H1 (cell line): ENCODE results near the gene RASSF5. TPM values are rescaled to one million over a fixed set of nuclear protein-coding genes. Genes with fewer than 3 reads are reported as not detected.

Experiments used
- CTCF ChIA-PET: fragments of 300-600 bp; sonication (Branson Sonifier 250); formaldehyde crosslinking; loops from one replicate; lab custom pipeline; 2021; ENCODE audit not compliant: partially characterized antibody; lab: Charles Lee
- POLR2A ChIA-PET: fragments of 300-600 bp; sonication (Branson Sonifier 250); formaldehyde crosslinking; loops from one replicate; lab custom pipeline; 2021; ENCODE audit warnings: inconsistent platforms; ENCODE audit not compliant: partially characterized antibody; lab: Charles Lee
- DNase-seq, 2 experiments: peaks; one replicate each; pipeline versions ENCODE4 v3.0.0 to v3.0.0-alpha.2; 2010 to 2022; ENCODE audit warnings: low spot score in 2 of 2, low read depth in 1 of 2, mixed read lengths in 1 of 2
- FAIRE-seq: peaks from 2 replicates; lab custom pipeline; 2011; peaks lifted over from hg19 to GRCh38; lab: Jason Lieb, UNC
- H2AFZ ChIP-seq: 2 replicates; pipeline ENCODE4 v1.8.1; 2012; ENCODE audit warnings: low read length, inconsistent platforms
- H2AK5ac ChIP-seq: 2 replicates; pipeline ENCODE4 v1.6.1; 2013; ENCODE audit warnings: low read depth, low read length
- H2BK120ac ChIP-seq: replicated peaks from 2 replicates; pipeline ENCODE3; 2013; ENCODE audit warnings: low read depth, low read length, inconsistent platforms
- H2BK12ac ChIP-seq: 2 replicates; pipeline ENCODE4 v1.6.1; 2013; ENCODE audit warnings: low read depth, low read length
- H2BK15ac ChIP-seq: 2 replicates; pipeline ENCODE4 v1.6.1; 2013; ENCODE audit warnings: low read length
- H2BK20ac ChIP-seq: 2 replicates; pipeline ENCODE4 v1.6.1; 2013; ENCODE audit warnings: low read length
- H2BK5ac ChIP-seq: 2 replicates; pipeline ENCODE4 v1.6.1; 2013; ENCODE audit warnings: low read depth, low read length
- H3K14ac ChIP-seq: 2 replicates; pipeline ENCODE4 v1.6.1; 2013; ENCODE audit warnings: inconsistent platforms; ENCODE audit not compliant: insufficient read length
- H3K18ac ChIP-seq: 2 replicates; pipeline ENCODE4 v1.6.1; 2013; ENCODE audit warnings: low read length; ENCODE audit errors: extremely low read depth
- H3K23ac ChIP-seq: 2 replicates; pipeline ENCODE4 v1.6.1; 2013; ENCODE audit warnings: inconsistent platforms; ENCODE audit not compliant: insufficient read length
- H3K23me2 ChIP-seq: 2 replicates; pipeline ENCODE4 v1.6.1; 2013; ENCODE audit warnings: low read depth, low read length
- H3K27ac ChIP-seq: 2 replicates; pipeline ENCODE4 v1.6.1; 2011; ENCODE audit warnings: low read depth, low read length, inconsistent platforms
- H3K27me3 ChIP-seq, 4 experiments: replicated peaks in 1 of 4; 1 replicate in 1 of 4; 2 replicates in 3 of 4; pipeline versions ENCODE4 v1.6.1 to v1.8.1; 2011 to 2013; ENCODE audit warnings: low read length in 3 of 4, mild to moderate bottlenecking in 3 of 4, inconsistent platforms in 2 of 4, mixed read lengths in 2 of 4, moderate library complexity in 1 of 4; ENCODE audit not compliant: control insufficient read depth in 3 of 4, insufficient read depth in 3 of 4; ENCODE audit errors: extremely low read depth in 1 of 4
- H3K36me3 ChIP-seq, 4 experiments: 2 replicates each; pipeline versions ENCODE4 v1.6.1 to v1.8.1; 2011 to 2013; ENCODE audit warnings: mild to moderate bottlenecking in 4 of 4, low read length in 3 of 4, moderate library complexity in 2 of 4, control low read depth in 1 of 4, inconsistent platforms in 1 of 4; ENCODE audit not compliant: insufficient read depth in 4 of 4, control insufficient read depth in 2 of 4
- H3K4ac ChIP-seq: replicated peaks from 2 replicates; pipeline ENCODE3; 2013; ENCODE audit warnings: low read length, low read depth, mixed read lengths, inconsistent platforms; ENCODE audit not compliant: insufficient read length
- H3K4me1 ChIP-seq, 4 experiments: replicated peaks in 1 of 4; 1 replicate in 1 of 4; 2 replicates in 3 of 4; pipeline versions ENCODE4 v1.6.1 to v1.8.1; 2011 to 2013; ENCODE audit warnings: low read length in 3 of 4, inconsistent platforms in 2 of 4, mixed read lengths in 1 of 4; ENCODE audit not compliant: insufficient read depth in 4 of 4, control insufficient read depth in 3 of 4
- H3K4me2 ChIP-seq, 2 experiments: 2 replicates each; pipeline versions ENCODE4 v1.6.1 to v1.8.1; 2011 to 2013; ENCODE audit warnings: low read depth in 2 of 2, low read length in 2 of 2, control low read depth in 1 of 2, inconsistent platforms in 1 of 2, mild to moderate bottlenecking in 1 of 2; ENCODE audit not compliant: insufficient read depth in 1 of 2
- H3K4me3 ChIP-seq, 4 experiments: fragments of 200-600, 300-600 bp in 1 of 4; sonication (generic), shearing (Covaris generic), sonication (Bioruptor Twin) in 1 of 4; 2 replicates each; pipeline versions ENCODE4 v1.5.1 to v1.8.1; 2011 to 2016; ENCODE audit warnings: low read length in 4 of 4, low read depth in 3 of 4, control low read depth in 2 of 4, inconsistent platforms in 2 of 4, mild to moderate bottlenecking in 2 of 4, mixed read lengths in 1 of 4, moderate library complexity in 1 of 4; ENCODE audit not compliant: insufficient read depth in 2 of 4; ENCODE audit errors: extremely low read depth in 1 of 4
- H3K56ac ChIP-seq: replicated peaks from 2 replicates; pipeline ENCODE3; 2013; ENCODE audit warnings: low read depth, mild to moderate bottlenecking, mixed read lengths, low read length, inconsistent platforms; ENCODE audit not compliant: insufficient read length
- H3K79me1 ChIP-seq: 2 replicates; pipeline ENCODE4 v1.6.1; 2013; ENCODE audit warnings: low read depth, low read length, control low read depth
- H3K79me2 ChIP-seq, 2 experiments: 2 replicates each; pipeline versions ENCODE4 v1.6.1 to v1.8.1; 2012 to 2013; ENCODE audit warnings: low read length in 2 of 2, mild to moderate bottlenecking in 2 of 2, inconsistent platforms in 1 of 2; ENCODE audit not compliant: insufficient read depth in 2 of 2, control insufficient read depth in 1 of 2
- H3K9ac ChIP-seq, 4 experiments: replicated peaks in 1 of 4; 1 replicate in 1 of 4; 2 replicates in 3 of 4; pipeline versions ENCODE4 v1.6.1 to v1.8.1; 2011 to 2013; ENCODE audit warnings: low read depth in 3 of 4, low read length in 3 of 4, control low read depth in 2 of 4, mild to moderate bottlenecking in 2 of 4, moderate library complexity in 2 of 4, inconsistent platforms in 1 of 4; ENCODE audit errors: extremely low read depth in 1 of 4
- H3K9me3 ChIP-seq, 2 experiments: 2 replicates each; pipeline versions ENCODE4 v1.6.1 to v1.8.1; 2012 to 2013; ENCODE audit warnings: mild to moderate bottlenecking in 2 of 2, moderate library complexity in 2 of 2, control low read depth in 1 of 2, inconsistent platforms in 1 of 2, low read depth in 1 of 2, low read length in 1 of 2, mixed read lengths in 1 of 2; ENCODE audit not compliant: insufficient read depth in 2 of 2
- H4K20me1 ChIP-seq, 2 experiments: replicated peaks in 1 of 2; 2 replicates each; pipeline versions ENCODE3 to v1.8.1; 2011 to 2013; ENCODE audit warnings: inconsistent platforms in 2 of 2, low read length in 2 of 2, mild to moderate bottlenecking in 1 of 2; ENCODE audit not compliant: insufficient read depth in 2 of 2, control insufficient read depth in 1 of 2
- H4K5ac ChIP-seq: 2 replicates; pipeline ENCODE4 v1.6.1; 2013; ENCODE audit warnings: low read length, low read depth, mixed read lengths, inconsistent platforms; ENCODE audit not compliant: insufficient read length
- H4K8ac ChIP-seq: 2 replicates; pipeline ENCODE4 v1.8.0; 2013; ENCODE audit warnings: mild to moderate bottlenecking, moderate library complexity, low read length, inconsistent platforms; ENCODE audit not compliant: insufficient read depth; ENCODE audit errors: extremely low read depth
- H4K91ac ChIP-seq: replicated peaks from 2 replicates; pipeline ENCODE3; 2013; ENCODE audit warnings: low read length, mixed read lengths, inconsistent platforms; ENCODE audit not compliant: insufficient read length
- CEBPB ChIP-seq: IDR thresholded peaks from 2 replicates; pipeline ENCODE4 v1.6.1; 2012; ENCODE audit warnings: low read depth, low read length
- WGBS, 2 experiments: shearing (Covaris generic) in 1 of 2; methylation state at CpG; one replicate each; pipeline versions ENCODE4 v1.1.6 to v1.1.7; 2013 to 2015; ENCODE audit warnings: low lambda C conversion rate in 2 of 2, mixed read lengths in 2 of 2, inconsistent platforms in 1 of 2, low coverage in 1 of 2, missing lambda C conversion rate in 1 of 2; ENCODE audit not compliant: insufficient replicate concordance in 2 of 2, insufficient coverage in 1 of 2, insufficient read length in 1 of 2; ENCODE audit errors: extremely low coverage in 1 of 2, missing lambda C conversion rate in 1 of 2; 5-methylcytosine and 5-hydroxymethylcytosine counted together
- polyA plus RNA-seq, 7 experiments: library from polyadenylated mRNA; depleted of rRNA in 3 of 7; stranded (reverse) in 5 of 7; unstranded in 2 of 7; fragments of >200 nt in 5 of 7; fragments of 200-250 nt in 2 of 7; gene quantifications; 1 replicate in 5 of 7; 2 replicates in 1 of 7; 4 replicates in 1 of 7; pipeline versions ENCODE4 v1.2.1 to v1.2.3, GENCODE V29; 2011 to 2013; ENCODE audit warnings: missing spikeins in 2 of 7, mixed read lengths in 2 of 7
- total RNA-seq: library from RNA; stranded (reverse); fragmentation: NEBNext Ultra II Directional; extraction: Animal tissue kit (Norgen Biotek cat#: 25700); gene quantifications from 2 replicates; pipeline ENCODE4 v1.2.1, GENCODE V29; 2021

Gene RASSF5
- total and polyA plus RNA-seq, 2 of the 8 experiments (the other 6 are each of a cell fraction or from before 2014, with no cell fraction given), result 0.82 to 1.8 TPM

DNA sequence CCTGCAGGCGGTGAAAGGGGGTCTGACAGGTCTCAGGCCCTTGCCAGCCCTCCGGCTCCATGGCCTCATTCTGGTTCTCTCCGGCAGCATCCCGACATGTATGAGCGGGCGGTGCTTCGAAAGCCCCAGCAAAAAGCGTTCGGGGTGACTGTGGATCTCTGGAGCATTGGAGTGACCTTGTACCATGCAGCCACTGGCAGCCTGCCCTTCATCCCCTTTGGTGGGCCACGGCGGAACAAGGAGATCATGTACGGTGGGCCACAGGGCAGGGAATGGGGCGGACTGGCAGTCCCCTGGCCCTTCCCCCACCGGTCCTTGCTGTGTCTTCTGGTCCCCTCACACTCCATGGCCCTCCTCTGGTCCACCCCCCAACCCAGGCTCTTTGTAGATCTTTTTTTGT is 30.7 kb upstream of the RASSF5 start:
- Histone ChIP-seq H2BK120ac (no peak overlapping the region), H4K20me1 (no peaks in the 10 kb centered on the region), H3K9me3 (no peaks in the 10 kb centered on the region), H3K9ac (no peak overlapping the region), H4K8ac (no peak overlapping the region), H3K23ac (no peak overlapping the region), H2BK20ac (no peak overlapping the region), H3K4ac (no peak overlapping the region), H2BK5ac (no peak overlapping the region), H3K23me2 (no peaks in the 10 kb centered on the region; the same call in 1 of the 2 replicates), H3K4me2 (no peak overlapping the region), H3K4me1 (peaks cover 0 to 24% (median 11%) of the 10 kb centered on the region in 4 experiments; a peak in 6 of 7 replicates), H2BK12ac (no peak overlapping the region), H3K79me1 (no peaks in the 10 kb centered on the region), H2BK15ac (no peak overlapping the region), H3K79me2 (no peaks in the 10 kb centered on the region), H3K27me3 (no peaks in the 10 kb centered on the region), H2AFZ (no peak overlapping the region), H3K4me3 (no peak overlapping the region), H4K91ac (no peak overlapping the region), H3K14ac (no peak overlapping the region), H2AK5ac (no peak overlapping the region), H3K36me3 (no peaks in the 10 kb centered on the region; a peak in 3 of 8 replicates), H3K18ac (no peak overlapping the region), H4K5ac (no peak overlapping the region), H3K56ac (no peak overlapping the region), H3K27ac (no peak overlapping the region)
- POLR2A ChIA-PET, result no interaction called here
- CTCF ChIA-PET, result interaction anchor here (0.6 to 5.3 kb wide), 11 partner anchors 11 to 107 kb away, joined by 3 to 74 read pairs (median 5); no protein-coding TSS in a partner anchor
- WGBS, 2 experiments, result 92% methylated on average over 14 of the region's 14 CpGs; no CpG with 5 or more reads in 1 of the 2 experiments
- FAIRE-seq (no peak), DNase-seq (no peak)
- TF ChIP-seq CEBPB, result no peak
